ENCODE results near the gene AKAP9.
"Not testable (repeated sequence)": the region's sequence is repeated elsewhere in the genome, so short reads cannot be mapped to it uniquely, and the experiment has no call there.

Gene AKAP9

GRCh38 chr7:91947948-91948347, 7.3 kb downstream of the AKAP9 start:
- DNase-seq = no peak

DNA sequence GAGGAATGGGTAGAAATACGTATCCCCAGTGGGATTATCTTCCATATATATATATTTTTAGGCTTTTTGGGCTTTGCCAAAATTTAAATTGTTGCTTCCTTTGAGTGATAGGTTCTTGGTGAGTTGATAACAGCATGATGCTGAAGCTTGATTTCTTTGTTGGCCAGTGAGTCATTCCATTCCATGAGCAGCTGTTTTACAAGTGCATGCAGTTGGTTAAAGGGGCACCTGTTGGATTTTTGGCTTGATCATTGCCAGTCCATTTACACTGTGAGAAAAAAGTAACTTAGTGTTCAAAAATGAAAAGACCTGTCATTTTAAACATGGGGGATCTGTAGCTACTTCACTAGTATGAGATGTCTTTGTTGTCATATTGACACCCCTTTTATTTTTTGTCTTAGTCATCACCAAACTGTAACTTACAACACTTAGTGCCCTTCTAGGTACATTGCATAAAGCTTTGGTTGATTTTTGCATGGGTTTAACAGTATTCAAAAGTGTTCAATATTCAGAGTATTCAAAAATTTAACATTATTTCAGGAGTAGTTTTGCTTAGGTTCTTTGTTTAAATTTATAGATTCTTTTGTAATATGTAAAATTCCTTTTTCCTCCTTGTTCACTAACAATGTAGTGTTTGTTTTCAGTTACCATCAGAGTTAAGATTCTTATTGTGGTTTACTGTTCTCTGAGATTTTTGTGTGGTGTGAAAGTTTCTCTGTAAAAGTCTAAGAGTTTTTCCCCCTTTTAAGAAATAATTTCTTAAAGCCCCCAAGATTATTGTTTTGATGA, 8.8 kb downstream of the AKAP9 start:
- DNase-seq = no peak

- DNase-seq = no peak
Observed at GRCh38 chr7:91953618-91954017, 13.0 kb downstream of the AKAP9 start.

- not testable (repeated sequence) for DNase-seq
Observed at GRCh38 chr7:91956464-91956863, 15.8 kb downstream of the AKAP9 start.

GRCh38 chr7:91957232-91957631, 16.6 kb downstream of the AKAP9 start:
- DNase-seq = no peak

GRCh38 chr7:91957823-91958222, 17.2 kb downstream of the AKAP9 start:
- DNase-seq = no peak

DNA sequence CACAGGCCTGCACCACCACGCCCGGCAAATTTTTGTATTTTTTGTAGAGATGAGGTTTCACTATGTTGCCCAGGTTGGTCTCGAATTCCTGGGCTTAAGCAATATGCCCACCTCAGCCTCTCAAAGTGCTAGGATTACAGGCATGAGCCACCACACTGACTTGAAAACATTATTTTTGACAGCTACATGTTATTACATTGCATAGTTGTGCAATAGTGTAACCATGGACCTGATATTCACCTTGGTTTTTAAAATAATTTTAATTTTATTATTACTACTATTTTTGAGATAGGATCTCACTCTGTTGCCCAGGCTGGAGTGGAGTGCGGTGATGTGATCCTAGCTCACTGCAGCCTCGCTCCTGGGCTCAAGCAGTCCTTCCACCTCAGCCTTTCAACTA, 18.4 kb downstream of the AKAP9 start:
- DNase-seq = no peak

- DNase-seq = no peak
Observed at GRCh38 chr7:91961816-91962215, 21.2 kb downstream of the AKAP9 start.

- no peak for DNase-seq
Observed at GRCh38 chr7:91962419-91962818, 21.8 kb downstream of the AKAP9 start.

- DNase-seq = not testable (repeated sequence)
Observed at GRCh38 chr7:91967513-91967912, 26.9 kb downstream of the AKAP9 start.

DNA sequence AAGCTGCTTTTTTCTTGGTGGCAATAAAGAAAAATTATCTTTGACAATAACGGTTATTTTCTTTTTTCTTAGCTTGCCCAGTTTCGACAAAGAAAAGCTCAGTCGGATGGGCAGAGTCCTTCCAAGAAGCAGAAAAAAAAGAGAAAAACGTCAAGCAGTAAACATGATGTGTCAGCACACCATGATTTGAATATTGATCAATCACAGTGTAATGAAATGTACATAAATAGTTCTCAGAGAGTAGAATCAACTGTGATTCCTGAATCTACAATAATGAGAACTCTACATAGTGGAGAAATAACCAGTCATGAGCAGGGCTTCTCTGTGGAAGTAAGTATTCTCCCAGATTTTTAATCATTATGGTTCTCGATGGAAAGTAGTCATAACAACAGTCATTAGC, 33.0 kb downstream of the AKAP9 start:
- DNase-seq = no peak

DNA sequence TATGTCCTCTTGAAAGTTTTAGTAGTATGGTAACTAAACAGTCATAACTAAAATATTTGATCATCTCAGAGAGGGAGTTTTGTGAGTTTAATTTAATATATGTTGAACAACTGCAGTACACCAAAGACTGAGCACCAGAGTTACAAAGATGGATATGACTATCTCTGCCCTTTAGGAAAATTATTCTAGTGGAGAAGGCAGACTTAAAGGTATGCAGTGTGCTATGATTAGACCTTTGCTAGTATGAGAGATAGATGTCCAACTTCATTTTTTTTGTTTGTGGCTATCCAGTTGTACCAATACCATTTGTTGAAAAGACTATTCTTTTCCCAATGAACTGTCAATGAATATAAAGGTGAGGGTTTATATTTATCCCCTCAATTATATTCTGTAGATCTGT, 33.4 kb downstream of the AKAP9 start:
- DNase-seq = no peak

GRCh38 chr7:91976743-91977142, 36.1 kb downstream of the AKAP9 start:
- no peak for DNase-seq

DNA sequence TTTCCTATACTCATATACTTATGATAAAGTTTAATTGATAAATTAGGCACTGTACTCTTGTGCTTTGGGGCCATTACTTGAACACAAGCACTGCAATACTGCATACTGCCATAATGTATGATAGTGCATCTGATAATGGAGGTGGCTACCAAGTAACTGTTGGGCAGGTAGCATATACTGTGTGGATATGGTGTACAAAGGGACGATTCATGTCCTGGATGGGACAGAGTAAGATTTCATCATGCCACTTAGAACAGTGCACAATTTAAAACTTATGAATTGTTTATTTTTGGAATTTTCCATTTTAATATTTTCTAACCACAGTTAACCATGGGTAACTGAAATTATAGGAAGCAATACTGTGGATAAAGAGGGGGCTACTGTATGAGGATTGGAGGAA, 38.9 kb downstream of the AKAP9 start:
- DNase-seq = no peak

DNA sequence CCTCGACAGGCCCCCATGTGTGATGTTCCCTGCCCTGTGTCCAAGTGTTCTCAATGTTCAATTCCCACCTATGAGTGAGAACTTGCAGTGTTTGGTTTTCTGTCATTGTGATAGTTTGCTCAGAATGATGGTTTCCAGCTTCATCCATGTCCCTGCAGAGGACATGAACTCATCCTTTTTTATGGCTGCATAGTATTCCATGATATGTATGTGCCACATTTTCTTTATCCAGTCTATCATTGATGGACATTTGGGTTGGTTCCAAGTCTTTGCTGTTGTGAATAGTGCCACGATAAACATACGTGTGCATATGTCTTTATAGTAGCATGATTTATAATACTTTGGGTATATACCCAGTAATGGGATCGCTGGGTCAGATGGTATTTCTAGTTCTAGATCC, 41.7 kb downstream of the AKAP9 start:
- not testable (repeated sequence) for DNase-seq

GRCh38 chr7:91988213-91988612, 47.6 kb downstream of the AKAP9 start:
- no peak for DNase-seq

GRCh38 chr7:91993976-91994375, 53.3 kb downstream of the AKAP9 start:
- no peak for DNase-seq

GRCh38 chr7:91995391-91996105, 54.9 kb downstream of the AKAP9 start:
- no peak for DNase-seq

GRCh38 chr7:91999631-92000565, 59.2 kb downstream of the AKAP9 start:
- no peak for DNase-seq

- no peak for DNase-seq
Observed at GRCh38 chr7:92002720-92003119, 62.1 kb downstream of the AKAP9 start.

DNA sequence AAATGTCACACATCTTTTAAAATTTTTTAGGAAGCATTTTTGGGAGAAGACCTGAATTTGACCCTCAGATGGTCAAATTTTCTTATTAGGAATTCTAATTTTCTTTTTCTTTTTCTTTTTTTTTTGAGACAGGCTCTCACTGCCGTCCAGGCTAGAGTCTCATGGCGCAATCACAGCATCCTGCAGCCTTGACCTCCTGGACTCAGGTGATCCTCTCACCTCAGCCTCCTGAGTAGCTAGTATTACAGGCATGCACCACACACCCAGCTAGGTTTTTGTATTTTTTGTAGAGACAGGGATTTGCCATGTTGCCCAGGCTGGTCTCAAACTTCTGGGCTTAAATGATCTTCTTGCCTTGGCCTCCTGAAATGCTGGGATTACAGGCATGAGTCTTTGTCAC, 65.4 kb downstream of the AKAP9 start:
- no peak for DNase-seq

GRCh38 chr7:92010215-92010614, 69.6 kb downstream of the AKAP9 start:
- no peak for DNase-seq

DNA sequence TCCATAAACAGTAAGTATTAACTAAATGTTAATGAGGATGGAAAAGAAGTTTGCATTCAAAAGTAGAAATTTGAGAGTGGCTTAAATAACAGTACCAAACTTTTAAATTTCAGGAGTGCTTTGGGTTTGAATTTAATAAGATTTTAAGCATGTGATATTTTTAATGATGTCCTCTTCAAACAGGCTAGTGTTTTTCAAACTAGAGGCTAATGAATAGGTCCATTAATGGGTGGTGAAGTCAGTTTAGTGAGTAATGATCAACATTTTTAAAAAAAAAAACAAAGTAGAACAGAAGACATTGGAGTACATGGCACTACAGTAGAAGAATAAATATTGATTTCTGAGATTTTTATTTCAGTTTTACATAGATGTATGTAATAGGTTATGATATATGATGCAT, 72.9 kb downstream of the AKAP9 start:
- no peak for DNase-seq
